ENCODE measurements around the gene KCNIP1.

DNA sequence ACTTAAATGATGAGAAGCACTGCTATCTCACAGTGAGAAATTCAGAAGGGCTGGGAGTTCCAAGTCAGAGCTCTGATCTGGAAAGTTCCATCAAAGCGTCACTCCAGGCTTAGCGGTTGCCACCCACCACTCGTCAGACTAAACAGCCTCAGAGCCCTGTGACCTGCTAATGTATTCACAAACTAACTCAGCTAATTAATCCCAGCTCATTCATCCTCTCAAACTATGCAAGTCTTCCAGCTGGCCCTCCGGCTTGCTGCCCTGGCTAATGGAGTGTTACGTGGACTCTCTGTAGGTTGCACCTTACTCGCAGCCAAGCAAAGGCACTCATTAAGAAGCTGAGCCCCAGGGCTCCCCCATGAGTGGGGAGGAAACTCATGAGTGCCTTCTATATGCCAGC lies 197.5 kb downstream of the KCNIP1 start:
- TF ChIP-seq CTCF (conservative IDR thresholded peaks at IDR 0.05; ENCODE audit: low read depth, low read length) = no peak
- TF ChIP-seq EZH2phosphoT487 (IDR thresholded peaks at IDR 0.05; ENCODE audit: borderline replicate concordance, low read length) = no peak

All from PC-3 (cell line).